T follicular helper cell (primary cell): ENCODE data around the gene TMEM247.
"Not testable (repeated sequence)": the region's sequence is repeated elsewhere in the genome, so short reads cannot be mapped to it uniquely, and the experiment has no call there.

Source experiments
- DNase-seq: peaks from one replicate; pipeline ENCODE4 v3.0.0-alpha.2; 2020; ENCODE audit warnings: low read depth

TMEM247 gene

DNA sequence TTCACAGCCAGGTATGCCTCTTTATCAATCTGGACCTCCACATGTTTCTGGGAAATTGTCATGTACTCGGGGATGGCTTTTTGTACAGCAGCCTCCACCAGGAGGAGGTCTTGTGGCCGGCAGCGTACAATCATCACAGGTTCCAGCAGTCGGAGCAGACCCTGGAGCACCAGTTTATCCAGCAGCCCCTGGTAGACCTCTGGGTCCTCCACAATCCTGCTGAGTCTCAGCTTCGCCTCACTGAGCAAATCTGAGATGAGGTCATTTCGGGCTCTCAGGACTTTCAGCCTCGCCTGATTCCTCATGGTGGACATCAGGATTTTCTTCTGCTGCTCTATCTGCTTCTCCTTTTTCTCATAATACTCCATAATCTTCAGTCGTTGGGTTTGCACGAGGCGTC lies 32.8 kb downstream of the TMEM247 start:
- DNase-seq = no peak

DNA sequence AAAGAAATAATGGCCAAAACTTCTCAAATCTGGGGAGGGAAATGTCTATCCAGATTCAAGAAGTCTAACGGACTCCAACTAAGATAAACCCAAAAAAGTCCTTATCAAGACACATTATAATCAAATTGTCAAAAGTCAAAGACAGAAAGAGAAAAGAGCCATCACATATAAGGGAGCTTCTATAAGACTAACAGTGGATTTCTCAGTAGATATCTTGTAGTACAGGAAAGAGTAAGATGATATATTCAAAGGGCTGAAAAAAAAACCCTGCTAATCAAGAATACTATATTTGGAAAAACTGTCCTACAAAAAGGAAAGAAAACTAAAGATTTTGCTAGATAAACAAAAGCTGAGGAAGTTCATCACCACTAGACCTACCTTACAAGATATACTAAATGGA lies 35.4 kb downstream of the TMEM247 start:
- no peak for DNase-seq

DNA sequence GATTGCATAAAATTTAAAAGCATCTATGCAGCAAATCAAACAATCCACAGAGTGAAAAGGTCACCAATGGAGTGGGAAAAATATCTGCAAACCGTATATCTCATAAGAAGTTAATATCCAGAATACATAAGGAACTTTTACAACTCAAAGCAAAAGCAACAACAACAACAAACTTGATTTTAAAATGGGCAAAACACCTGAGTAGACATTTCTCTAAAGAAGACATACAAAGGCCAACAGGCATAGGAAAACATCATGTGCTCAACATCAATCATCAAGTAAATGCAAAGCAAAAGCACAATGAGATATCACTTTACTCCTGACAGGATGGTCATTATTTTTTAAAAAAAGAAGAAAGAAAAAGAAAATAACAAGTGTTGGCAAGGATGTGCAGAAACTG lies 38.1 kb downstream of the TMEM247 start:
- no peak for DNase-seq

GRCh38 chr2:46518861-46519260 lies 39.5 kb downstream of the TMEM247 start:
- no peak for DNase-seq

DNA sequence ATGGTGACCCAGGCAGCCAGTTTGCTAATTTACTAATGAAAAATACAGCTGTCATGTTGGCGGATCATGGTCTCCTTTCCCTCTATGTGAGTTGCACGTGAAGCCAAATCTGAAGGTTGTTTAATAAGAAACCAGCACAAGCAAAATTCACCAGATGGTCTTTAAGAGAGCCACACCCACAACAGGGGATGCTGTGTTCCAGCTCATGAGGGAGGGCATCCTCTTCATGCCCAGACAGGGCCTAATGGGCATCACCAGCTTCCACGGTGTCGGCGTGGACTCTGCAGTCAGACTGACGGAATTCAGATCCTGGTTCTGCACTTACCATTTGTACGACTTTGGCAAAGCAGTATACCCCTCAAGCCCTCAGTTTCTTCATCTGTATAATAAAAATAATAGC lies 39.9 kb downstream of the TMEM247 start:
- no peak for DNase-seq

DNA sequence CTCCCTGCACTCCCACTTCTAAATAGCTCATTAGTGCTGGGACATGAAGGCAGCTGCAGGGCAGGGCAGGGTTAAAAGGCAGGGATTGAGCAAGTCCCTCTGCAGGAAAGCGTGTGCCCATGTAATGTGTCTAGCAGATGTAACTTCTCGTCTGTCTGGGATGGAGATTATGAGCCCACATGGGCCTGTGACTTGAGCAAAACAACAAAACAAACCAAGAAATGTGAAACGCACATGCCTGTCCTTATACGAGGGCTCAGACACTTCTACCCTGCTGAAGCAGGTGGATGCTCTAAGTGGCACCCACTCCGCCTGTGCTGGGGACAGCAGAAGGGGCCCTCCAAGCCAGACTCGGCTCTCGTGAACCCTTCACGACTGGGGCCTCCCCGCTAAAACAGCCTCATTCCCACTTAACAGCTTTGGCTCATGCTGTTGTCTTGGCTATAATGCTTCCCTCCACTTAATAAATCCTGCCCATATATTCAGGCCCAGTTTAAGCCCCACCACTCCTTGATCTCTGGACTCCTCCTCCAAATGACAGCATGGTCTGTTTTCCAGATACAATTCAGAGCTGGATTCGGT lies 40.9 kb downstream of the TMEM247 start:
- no peak for DNase-seq

DNA sequence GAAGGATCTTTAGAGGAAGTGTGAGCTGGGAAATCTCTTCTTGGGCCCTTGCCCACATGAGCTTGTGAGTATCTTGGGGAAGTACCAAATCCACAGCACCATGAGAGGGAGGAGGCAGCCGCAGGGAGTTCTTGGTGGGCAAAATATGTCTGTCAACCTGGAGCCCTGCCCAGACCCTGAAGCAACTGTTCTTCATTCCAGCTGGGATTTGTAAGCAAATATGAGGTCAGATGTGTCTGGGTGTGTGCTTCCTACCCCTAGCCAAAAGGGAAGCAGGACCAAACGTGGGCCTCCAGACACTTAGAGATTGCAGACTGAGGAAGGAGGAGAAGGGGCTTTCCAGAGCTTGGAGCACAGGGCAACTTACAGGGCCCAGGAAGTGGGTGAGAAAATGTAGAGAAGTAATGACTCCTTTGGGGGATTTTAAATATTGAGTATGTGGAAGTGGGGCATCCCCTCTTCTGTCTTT lies 41.9 kb downstream of the TMEM247 start:
- no peak for DNase-seq

- not testable (repeated sequence) for DNase-seq
Observed at GRCh38 chr2:46522385-46522784, 43.0 kb downstream of the TMEM247 start.

GRCh38 chr2:46525522-46526155 lies 46.3 kb downstream of the TMEM247 start:
- DNase-seq = no peak

DNA sequence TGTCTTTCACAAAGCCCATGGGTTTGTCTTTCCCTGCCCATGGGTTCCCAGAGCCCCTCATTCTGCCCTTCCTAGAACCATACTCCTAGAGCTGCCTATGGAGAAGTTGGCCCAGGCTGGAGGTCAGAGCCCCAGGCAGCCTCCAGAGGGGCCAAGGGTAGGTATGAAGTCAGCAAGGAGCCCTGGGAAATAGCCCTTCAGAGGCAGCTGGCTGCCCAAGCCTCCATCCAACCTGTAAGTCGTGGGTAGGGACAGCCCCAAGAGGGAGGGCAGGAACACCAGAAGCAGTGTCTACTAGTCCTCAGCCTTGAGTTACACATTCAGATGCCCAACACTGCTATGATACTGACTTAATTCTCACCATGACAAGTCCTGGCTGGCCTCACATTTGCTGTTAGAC lies 49.5 kb downstream of the TMEM247 start:
- no peak for DNase-seq

- DNase-seq = no peak
Observed at GRCh38 chr2:46530639-46531038, 51.3 kb downstream of the TMEM247 start.

DNA sequence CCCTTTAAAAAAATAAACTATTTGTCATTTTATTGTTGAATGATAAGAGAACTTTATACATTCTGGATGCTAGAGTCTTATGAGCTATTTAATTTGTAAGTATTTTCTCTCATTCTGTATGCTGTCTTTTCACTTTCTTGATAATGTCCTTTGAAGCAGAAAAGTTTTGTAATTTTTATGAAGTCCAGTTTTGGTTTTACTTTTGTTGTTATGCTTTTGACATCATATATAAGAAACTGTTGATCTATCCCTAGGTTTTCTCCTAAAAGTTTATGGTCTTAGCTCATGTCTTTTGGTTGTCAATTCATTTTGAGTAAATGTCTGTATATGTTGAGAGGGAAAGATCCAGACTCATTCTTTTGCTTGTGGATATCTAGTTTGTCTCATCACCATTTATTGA lies 52.5 kb downstream of the TMEM247 start:
- no peak for DNase-seq
